Transverse colon (tissue), 4 donors: Measurements from ENCODE around the gene PHF14.

Source experiments
- CTCF ChIP-seq, 5 experiments: fragments of 200-600 bp in 3 of 5; fragments of 450-650 bp in 2 of 5; sonication (generic) in 3 of 5; IDR thresholded peaks; 1 replicate in 2 of 5; 2 replicates in 3 of 5; pipeline ENCODE4 v1.5.1; 2016 to 2017; ENCODE audit warnings: antibody characterized with exemption in 5 of 5, inconsistent platforms in 3 of 5, mild to moderate bottlenecking in 2 of 5, moderate library complexity in 1 of 5
- EP300 ChIP-seq: sonication (generic); formaldehyde crosslinking; IDR thresholded peaks from one replicate; pipeline ENCODE4 v1.6.1; 2017; ENCODE audit warnings: antibody characterized with exemption, low read depth
- POLR2A ChIP-seq: fragments of 450-650 bp; IDR thresholded peaks from one replicate; pipeline ENCODE4 v1.6.1; 2016; ENCODE audit warnings: antibody characterized with exemption, mild to moderate bottlenecking, moderate library complexity
- POLR2AphosphoS5 ChIP-seq, 3 donors: sonication (generic); formaldehyde crosslinking; IDR thresholded peaks; one replicate each; pipeline ENCODE4 v1.6.1; 2016; ENCODE audit warnings: antibody characterized with exemption in 3 of 3

- TF ChIP-seq CTCF (IDR thresholded peaks at IDR 0.05) (no peak), POLR2A (no peak), EP300 (no peak), POLR2AphosphoS5 (IDR thresholded peaks at IDR 0.05) (no peak)
Measured at GRCh38 chr7:11217848-11218565, 244.3 kb downstream of the PHF14 start.
